Measurements from ENCODE around the gene PLIN5.
A peak's percentile ranks its signal among the peaks of the same experiment; 100 is the strongest.

PLIN5 gene

DNA sequence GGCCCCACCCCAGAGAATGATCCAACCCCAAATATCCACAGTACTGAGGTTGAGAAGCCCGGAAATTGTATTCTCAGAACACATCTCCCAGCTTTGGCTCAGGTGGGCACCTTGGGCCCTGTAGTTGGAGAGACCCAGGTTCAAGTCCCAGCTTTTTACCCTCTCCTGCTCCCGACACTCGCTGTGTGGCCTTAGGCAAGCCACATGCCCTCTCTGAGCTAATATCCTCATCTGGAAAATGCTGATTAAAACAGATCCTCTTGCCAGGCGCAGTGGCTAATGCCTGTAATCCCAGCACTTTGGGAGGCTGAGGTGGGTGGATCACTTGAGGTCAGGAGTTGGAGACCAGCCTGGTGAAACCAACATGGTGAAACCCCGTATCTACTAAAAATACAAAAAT lies 19.3 kb downstream of the PLIN5 start:
- Mint-ChIP-seq H3K4me1 (ENCODE audit: low read depth) (no peaks in the 10 kb centered on the region), H3K27ac (no peak overlapping the region)
- DNase-seq (ENCODE audit: low spot score), result no peak

GRCh38 chr19:4513248-4513647 lies 21.8 kb downstream of the PLIN5 start:
- no peak overlapping the region for H3K27ac Mint-ChIP-seq
- no peaks in the 10 kb centered on the region for H3K27me3 Mint-ChIP-seq (ENCODE audit: low read depth)
- no peaks in the 10 kb centered on the region for H3K9me3 Mint-ChIP-seq
- no peak overlapping the region for H3K4me3 Mint-ChIP-seq
- H3K4me1 Mint-ChIP-seq (ENCODE audit: low read depth), result no peaks in the 10 kb centered on the region
- DNase-seq (ENCODE audit: low spot score), result no peak
- no peaks in the 10 kb centered on the region for H3K36me3 Mint-ChIP-seq (ENCODE audit: low read depth)

More for the DNA sequence above, 19.3 kb downstream of the PLIN5 start:
- H3K27me3 Mint-ChIP-seq (ENCODE audit: low read depth), result no peaks in the 10 kb centered on the region
- no peaks in the 10 kb centered on the region for H3K9me3 Mint-ChIP-seq
- no peak overlapping the region for H3K4me3 Mint-ChIP-seq
- no peaks in the 10 kb centered on the region for H3K36me3 Mint-ChIP-seq (ENCODE audit: low read depth)

DNA sequence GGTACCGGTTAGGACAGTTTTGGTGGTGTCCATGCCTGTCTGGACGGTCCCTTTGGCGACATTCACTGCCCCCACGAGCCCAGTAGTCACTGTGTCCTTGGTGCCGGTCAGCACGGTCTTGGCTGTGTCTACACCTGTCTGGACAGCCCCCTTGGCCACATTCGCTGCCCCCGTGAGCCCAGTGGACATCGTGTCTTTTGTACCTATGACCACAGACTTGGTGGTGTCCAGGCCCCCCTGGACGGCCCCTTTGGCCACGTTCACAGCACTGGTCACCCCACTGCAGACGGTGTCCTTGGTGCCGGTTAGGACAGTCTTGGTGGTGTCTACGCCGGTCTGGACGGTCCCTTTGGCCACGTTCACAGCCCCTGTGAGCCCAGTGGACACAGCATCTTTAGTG lies 23.0 kb downstream of the PLIN5 start:
- no peaks in the 10 kb centered on the region for H3K9me3 Mint-ChIP-seq
- no peak overlapping the region for H3K27ac Mint-ChIP-seq
- H3K27me3 Mint-ChIP-seq (ENCODE audit: low read depth), result no peaks in the 10 kb centered on the region
- no peak for DNase-seq (ENCODE audit: low spot score)
- no peaks in the 10 kb centered on the region for H3K36me3 Mint-ChIP-seq (ENCODE audit: low read depth)
- H3K4me3 Mint-ChIP-seq, result no peak overlapping the region
- H3K4me1 Mint-ChIP-seq (ENCODE audit: low read depth), result no peaks in the 10 kb centered on the region

DNA sequence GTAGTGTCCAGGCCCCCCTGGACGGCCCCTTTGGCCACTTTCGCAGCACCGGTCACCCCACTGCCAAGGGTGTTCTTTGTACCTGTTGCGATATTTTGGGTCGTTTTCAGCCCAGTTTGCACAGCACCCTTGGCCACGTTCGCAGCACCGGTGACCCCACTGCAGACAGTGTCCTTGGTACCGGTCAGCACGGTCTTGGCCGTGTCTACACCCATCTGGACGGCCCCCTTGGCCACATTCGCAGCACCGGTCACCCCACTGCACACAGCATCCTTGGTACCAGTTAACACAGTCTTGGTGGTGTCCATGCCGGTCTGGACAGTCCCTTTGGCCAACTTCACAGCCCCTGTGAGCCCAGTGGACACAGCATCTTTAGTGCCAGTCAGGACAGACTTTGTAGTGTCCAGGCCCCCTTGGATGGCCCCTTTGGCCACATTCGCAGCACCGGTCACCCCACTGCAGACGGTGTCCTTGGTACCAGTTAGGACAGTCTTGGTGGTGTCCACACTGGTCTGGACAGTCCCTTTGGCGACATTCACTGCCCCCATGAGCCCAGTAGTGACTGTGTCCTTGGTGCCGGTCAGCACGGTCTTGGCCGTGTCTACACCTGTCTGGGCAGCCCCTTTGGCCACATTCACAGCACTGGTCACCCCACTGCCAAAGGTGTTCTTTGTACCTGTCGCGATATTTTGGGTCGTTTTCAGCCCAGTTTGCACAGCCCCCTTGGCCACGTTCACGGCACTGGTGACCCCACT lies 23.5 kb downstream of the PLIN5 start:
- Mint-ChIP-seq H3K4me3 (no peak overlapping the region), H3K4me1 (ENCODE audit: low read depth) (no peaks in the 10 kb centered on the region), H3K27ac (no peak overlapping the region), H3K9me3 (no peaks in the 10 kb centered on the region), H3K36me3 (ENCODE audit: low read depth) (no peaks in the 10 kb centered on the region), H3K27me3 (ENCODE audit: low read depth) (no peaks in the 10 kb centered on the region)
- DNase-seq (ENCODE audit: low spot score), result no peak

DNA sequence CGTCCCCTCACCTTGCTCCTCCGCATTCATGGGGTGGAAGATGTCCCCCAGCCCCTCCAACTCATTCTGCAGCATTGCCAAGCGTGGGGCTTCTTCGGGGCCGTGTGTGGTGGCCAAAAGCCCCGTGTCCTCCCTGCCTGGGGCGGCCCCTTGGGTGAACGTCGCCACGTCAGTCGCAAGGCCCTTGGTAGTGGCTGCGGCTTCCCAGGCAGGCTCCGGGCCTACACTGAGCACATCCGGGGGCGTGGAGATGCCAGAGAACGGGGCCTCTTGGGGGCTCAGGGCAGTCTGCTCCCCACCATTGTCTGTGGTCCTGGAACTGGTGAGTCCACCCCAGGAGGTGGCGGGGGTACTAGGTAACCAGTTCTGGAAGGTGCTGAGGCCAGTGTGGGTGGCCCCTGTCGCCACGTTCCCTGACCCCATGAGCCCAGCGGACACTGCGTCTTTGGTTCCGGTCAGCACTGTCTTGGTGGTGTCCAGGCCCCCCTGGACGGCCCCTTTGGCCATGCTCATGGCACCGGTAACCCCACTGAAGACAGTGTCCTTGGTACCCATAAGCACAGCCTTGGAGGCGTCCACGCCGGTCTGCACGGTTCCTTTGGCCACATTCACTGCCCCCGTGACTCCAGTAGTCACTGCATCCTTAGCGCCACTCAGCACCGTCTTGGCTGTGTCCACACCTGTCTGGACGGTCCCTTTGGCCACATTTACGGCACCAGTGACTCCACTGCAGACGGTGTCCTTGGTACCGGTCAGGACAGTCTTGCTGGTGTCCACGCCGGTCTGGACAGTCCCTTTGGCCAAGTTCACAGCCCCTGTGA lies 24.4 kb downstream of the PLIN5 start:
- Mint-ChIP-seq H3K27me3 (ENCODE audit: low read depth) (no peaks in the 10 kb centered on the region), H3K36me3 (ENCODE audit: low read depth) (peaks cover 4% of the 10 kb centered on the region), H3K4me3 (no peak overlapping the region), H3K4me1 (ENCODE audit: low read depth) (peaks cover 4% of the 10 kb centered on the region), H3K27ac (no peak overlapping the region), H3K9me3 (no peaks in the 10 kb centered on the region)
- DNase-seq (ENCODE audit: low spot score), result no peak

GRCh38 chr19:4508698-4509097 lies 26.3 kb downstream of the PLIN5 start:
- Mint-ChIP-seq H3K4me3 (no peak overlapping the region), H3K36me3 (ENCODE audit: low read depth) (peaks cover 4% of the 10 kb centered on the region)
- no peak for DNase-seq (ENCODE audit: low spot score)

DNA sequence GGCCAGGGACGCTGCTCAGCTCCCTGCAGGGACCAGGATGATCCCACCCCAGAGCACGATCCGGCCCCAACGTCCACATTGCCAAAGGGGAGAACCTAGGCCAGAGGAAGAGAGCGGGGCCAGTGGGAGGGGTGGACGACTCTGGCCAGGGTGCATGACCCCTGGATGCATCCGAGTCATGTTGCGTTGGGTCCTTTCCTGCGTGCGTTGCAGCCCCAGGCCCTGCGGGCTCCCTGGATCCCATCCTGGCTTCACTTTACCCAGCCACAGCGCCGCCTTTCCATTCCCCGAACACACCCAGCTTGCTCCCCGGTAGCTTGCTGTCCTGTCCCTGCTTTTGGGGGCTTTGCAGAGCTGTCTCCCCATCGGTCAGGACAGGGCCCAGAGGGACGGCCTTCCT lies 27.2 kb downstream of the PLIN5 start:
- Mint-ChIP-seq H3K27me3 (ENCODE audit: low read depth) (no peaks in the 10 kb centered on the region), H3K4me1 (ENCODE audit: low read depth) (peaks cover 4% of the 10 kb centered on the region), H3K27ac (no peak overlapping the region), H3K4me3 (no peak overlapping the region), H3K9me3 (no peaks in the 10 kb centered on the region), H3K36me3 (ENCODE audit: low read depth) (peaks cover 4% of the 10 kb centered on the region)
- no peak for DNase-seq (ENCODE audit: low spot score)

More at GRCh38 chr19:4508698-4509097, 26.3 kb downstream of the PLIN5 start:
- Mint-ChIP-seq H3K27ac (no peak overlapping the region), H3K4me1 (ENCODE audit: low read depth) (peaks cover 4% of the 10 kb centered on the region), H3K27me3 (ENCODE audit: low read depth) (no peaks in the 10 kb centered on the region), H3K9me3 (no peaks in the 10 kb centered on the region)

GRCh38 chr19:4507150-4507452 lies 27.9 kb downstream of the PLIN5 start:
- Mint-ChIP-seq H3K27ac (no peak overlapping the region), H3K4me3 (no peak overlapping the region), H3K36me3 (ENCODE audit: low read depth) (peaks cover 4% of the 10 kb centered on the region), H3K9me3 (no peaks in the 10 kb centered on the region), H3K27me3 (ENCODE audit: low read depth) (no peaks in the 10 kb centered on the region), H3K4me1 (ENCODE audit: low read depth) (peaks cover 4% of the 10 kb centered on the region)
- no peak for DNase-seq (ENCODE audit: low spot score)

GRCh38 chr19:4506449-4507149 lies 28.4 kb downstream of the PLIN5 start:
- Mint-ChIP-seq H3K36me3 (ENCODE audit: low read depth) (peaks cover 4% of the 10 kb centered on the region), H3K27me3 (ENCODE audit: low read depth) (no peaks in the 10 kb centered on the region), H3K4me1 (ENCODE audit: low read depth) (peaks cover 4% of the 10 kb centered on the region), H3K9me3 (no peaks in the 10 kb centered on the region), H3K4me3 (no peak overlapping the region), H3K27ac (peak overlapping the region; percentile 1)
- no peak for DNase-seq (ENCODE audit: low spot score)

- Mint-ChIP-seq H3K4me3 (no peak overlapping the region), H3K27ac (peak overlapping the region; percentile 43), H3K9me3 (no peaks in the 10 kb centered on the region), H3K4me1 (ENCODE audit: low read depth) (peaks cover 4% of the 10 kb centered on the region), H3K36me3 (ENCODE audit: low read depth) (peaks cover 4% of the 10 kb centered on the region), H3K27me3 (ENCODE audit: low read depth) (no peaks in the 10 kb centered on the region)
- no peak for DNase-seq (ENCODE audit: low spot score)
Measured at GRCh38 chr19:4505570-4506448, 29.2 kb downstream of the PLIN5 start.

- Mint-ChIP-seq H3K36me3 (ENCODE audit: low read depth) (peaks cover 4% of the 10 kb centered on the region), H3K4me1 (ENCODE audit: low read depth) (peaks cover 4% of the 10 kb centered on the region), H3K27ac (no peak overlapping the region), H3K4me3 (no peak overlapping the region), H3K9me3 (no peaks in the 10 kb centered on the region), H3K27me3 (ENCODE audit: low read depth) (no peaks in the 10 kb centered on the region)
- DNase-seq (ENCODE audit: low spot score), result no peak
Measured at GRCh38 chr19:4504891-4505569, 30.0 kb downstream of the PLIN5 start.

DNA sequence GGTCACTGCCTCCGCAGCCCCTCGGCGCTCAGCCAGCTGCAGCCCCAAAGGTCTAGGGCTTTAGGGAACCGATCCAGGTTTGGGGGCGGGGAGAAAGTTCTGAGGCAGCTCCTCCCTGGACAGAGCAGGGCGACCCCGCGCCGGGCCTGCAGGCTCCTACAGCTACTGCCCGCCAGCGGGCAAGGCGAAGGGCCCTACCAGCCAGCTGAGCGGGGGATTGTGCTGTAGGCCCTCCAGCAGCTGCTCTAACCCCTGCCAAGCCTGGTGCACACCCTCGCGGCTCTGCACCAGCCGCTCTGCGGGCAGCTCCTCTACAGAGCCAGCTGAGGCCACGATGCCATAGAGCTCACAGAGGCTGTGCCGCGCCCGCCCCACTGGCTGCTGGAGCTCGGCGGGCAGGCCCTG lies 30.7 kb downstream of the PLIN5 start:
- Mint-ChIP-seq H3K4me1 (ENCODE audit: low read depth) (peaks cover 4% of the 10 kb centered on the region), H3K27me3 (ENCODE audit: low read depth) (no peaks in the 10 kb centered on the region), H3K4me3 (no peak overlapping the region), H3K9me3 (no peaks in the 10 kb centered on the region), H3K36me3 (ENCODE audit: low read depth) (peaks cover 4% of the 10 kb centered on the region), H3K27ac (no peak overlapping the region)
- no peak for DNase-seq (ENCODE audit: low spot score)

GRCh38 chr19:4503825-4504170 lies 31.2 kb downstream of the PLIN5 start:
- no peaks in the 10 kb centered on the region for H3K27me3 Mint-ChIP-seq (ENCODE audit: low read depth)
- no peak overlapping the region for H3K27ac Mint-ChIP-seq
- H3K4me1 Mint-ChIP-seq (ENCODE audit: low read depth), result peaks cover 4% of the 10 kb centered on the region
- H3K4me3 Mint-ChIP-seq, result no peak overlapping the region
- H3K9me3 Mint-ChIP-seq, result no peaks in the 10 kb centered on the region
- DNase-seq (ENCODE audit: low spot score), result no peak
- H3K36me3 Mint-ChIP-seq (ENCODE audit: low read depth), result peaks cover 4% of the 10 kb centered on the region

Measured in T-helper 2 cell treated with Interferon-gamma antibody and Interleukin-4, amounts not matched to agents 5 μg/mL and 100 μg/mL, for 36 hours (primary cell).